ENCODE results near the gene FOS. TPM values are rescaled to one million over a fixed set of nuclear protein-coding genes. Genes with fewer than 3 reads are reported as not detected.

FOS gene
- total and polyA plus RNA-seq, 2 experiments from 2014 or later = 107 to 124 TPM

- Histone ChIP-seq H3K9me2 (ENCODE audit: insufficient read depth) (no peaks in the 10 kb centered on the region), H4K20me1 (ENCODE audit: insufficient read depth) (no peaks in the 10 kb centered on the region), H3K4me2 (ENCODE audit: unreplicated experiment) (peak overlapping the region; percentile 49), H3F3A (ENCODE audit: insufficient read depth) (peaks cover 8% of the 10 kb centered on the region), H3K4me3 (peak overlapping the region; percentile 31), H3K79me2 (ENCODE audit: insufficient read depth) (no peaks in the 10 kb centered on the region), H3K9ac (peak overlapping the region; percentile 63), H3K9me3 (ENCODE audit: low read depth) (no peaks in the 10 kb centered on the region), H3K36me3 (ENCODE audit: low read depth) (no peaks in the 10 kb centered on the region), H3K4me1 (ENCODE audit: insufficient read depth) (peaks cover 6% of the 10 kb centered on the region), H3K27ac (peak overlapping the region; percentile 61), H2AFZ (peak overlapping the region; percentile 75), H3K27me3 (replicated peaks; ENCODE audit: insufficient read depth) (no peaks in the 10 kb centered on the region)
- peak; percentile 91 for DNase-seq
- 34 to 36% methylated on average over 12 of the region's 12 CpGs for WGBS, 2 experiments (ENCODE audit: low coverage in 1 of 2, low lambda C conversion rate in 2 of 2, missing lambda C conversion rate in 2 of 2)
- in situ Hi-C loops (cut with MboI) = no loop called here
- TF ChIP-seq EZH2 (IDR thresholded peaks at IDR 0.05; ENCODE audit: insufficient read depth, poor library complexity, severe bottlenecking) (no peak), EZH2phosphoT487 (IDR thresholded peaks at IDR 0.05; ENCODE audit: insufficient read depth, low read depth) (no peak)
These were observed 35.9 kb upstream of the FOS start for GRCh38 chr14:75242546-75243273.

GRCh38 chr14:75244121-75244520 is 34.5 kb upstream of the FOS start:
- in situ Hi-C loops (cut with MboI) = no loop called here
- no peak for DNase-seq

DNA sequence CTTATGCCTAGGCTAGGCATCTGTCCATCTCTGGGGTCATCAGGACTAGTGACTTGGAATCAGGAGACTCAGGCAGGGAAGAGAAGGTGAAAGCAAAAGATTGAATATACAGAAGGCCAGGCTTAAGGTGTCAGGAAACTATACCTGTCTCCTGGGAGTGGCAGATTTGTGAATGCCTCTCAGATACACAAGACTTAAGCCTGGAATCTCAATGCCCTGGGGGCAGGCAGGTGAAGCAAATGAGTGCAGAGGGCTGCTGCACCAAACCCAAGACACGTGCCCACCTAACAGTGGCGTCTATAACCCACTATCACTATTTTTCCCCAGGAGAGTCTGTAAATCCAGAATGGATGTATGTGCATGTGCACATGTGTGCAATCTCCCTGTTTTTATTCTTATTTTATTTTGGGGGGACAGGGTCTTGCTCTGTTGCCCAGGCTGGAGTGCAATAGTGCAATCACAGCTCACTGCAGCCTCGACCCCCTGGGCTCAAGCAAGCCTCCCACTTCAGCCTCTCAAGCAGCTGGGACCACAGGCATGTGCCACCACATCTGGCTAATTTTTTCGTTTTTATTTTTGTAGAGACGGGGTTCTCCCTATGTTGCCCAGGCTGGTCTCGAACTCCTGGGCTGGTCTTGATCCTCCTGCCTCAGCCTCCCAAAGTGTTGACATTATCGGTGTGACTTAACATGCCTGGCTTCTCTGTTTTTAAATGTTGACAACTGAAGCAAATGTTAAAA is 31.9 kb upstream of the FOS start:
- no peaks in the 10 kb centered on the region for H3K36me3 ChIP-seq (ENCODE audit: low read depth)
- H3F3A ChIP-seq (ENCODE audit: insufficient read depth) = peaks cover 8% of the 10 kb centered on the region
- 53 to 58% methylated on average over 7 of the region's 7 CpGs for WGBS, 2 experiments (ENCODE audit: low coverage in 1 of 2, low lambda C conversion rate in 2 of 2, missing lambda C conversion rate in 2 of 2)
- no peaks in the 10 kb centered on the region for H4K20me1 ChIP-seq (ENCODE audit: insufficient read depth)
- in situ Hi-C loops (cut with MboI) = no loop called here
- H3K27me3 ChIP-seq (replicated peaks; ENCODE audit: insufficient read depth) = no peaks in the 10 kb centered on the region
- H2AFZ ChIP-seq = no peak overlapping the region
- H3K9ac ChIP-seq = no peak overlapping the region
- TF ChIP-seq EZH2 (IDR thresholded peaks at IDR 0.05; ENCODE audit: insufficient read depth, poor library complexity, severe bottlenecking) (no peak), EZH2phosphoT487 (IDR thresholded peaks at IDR 0.05; ENCODE audit: insufficient read depth, low read depth) (no peak)
- H3K4me3 ChIP-seq = no peak overlapping the region
- no peak overlapping the region for H3K4me2 ChIP-seq (ENCODE audit: unreplicated experiment)
- peaks cover 6% of the 10 kb centered on the region for H3K4me1 ChIP-seq (ENCODE audit: insufficient read depth)
- no peaks in the 10 kb centered on the region for H3K9me3 ChIP-seq (ENCODE audit: low read depth)
- no peaks in the 10 kb centered on the region for H3K79me2 ChIP-seq (ENCODE audit: insufficient read depth)
- H3K27ac ChIP-seq = no peak overlapping the region
- no peaks in the 10 kb centered on the region for H3K9me2 ChIP-seq (ENCODE audit: insufficient read depth)
- no peak for DNase-seq

More at GRCh38 chr14:75244121-75244520, 34.5 kb upstream of the FOS start:
- H3K79me2 ChIP-seq (ENCODE audit: insufficient read depth) = no peaks in the 10 kb centered on the region
- WGBS, 2 experiments (ENCODE audit: low coverage in 1 of 2, low lambda C conversion rate in 2 of 2, missing lambda C conversion rate in 2 of 2) = 91 to 97% methylated on average over 5 of the region's 5 CpGs
- TF ChIP-seq EZH2phosphoT487 (IDR thresholded peaks at IDR 0.05; ENCODE audit: insufficient read depth, low read depth) (no peak), EZH2 (IDR thresholded peaks at IDR 0.05; ENCODE audit: insufficient read depth, poor library complexity, severe bottlenecking) (no peak)
- H3K9me3 ChIP-seq (ENCODE audit: low read depth) = no peaks in the 10 kb centered on the region
- H3K4me3 ChIP-seq = no peak overlapping the region
- peaks cover 6% of the 10 kb centered on the region for H3K4me1 ChIP-seq (ENCODE audit: insufficient read depth)
- H3K36me3 ChIP-seq (ENCODE audit: low read depth) = no peaks in the 10 kb centered on the region
- no peak overlapping the region for H2AFZ ChIP-seq
- no peak overlapping the region for H3K27ac ChIP-seq
- H3K9me2 ChIP-seq (ENCODE audit: insufficient read depth) = no peaks in the 10 kb centered on the region
- no peaks in the 10 kb centered on the region for H4K20me1 ChIP-seq (ENCODE audit: insufficient read depth)
- H3F3A ChIP-seq (ENCODE audit: insufficient read depth) = peaks cover 8% of the 10 kb centered on the region
- H3K27me3 ChIP-seq (replicated peaks; ENCODE audit: insufficient read depth) = no peaks in the 10 kb centered on the region
- no peak overlapping the region for H3K9ac ChIP-seq
- H3K4me2 ChIP-seq (ENCODE audit: unreplicated experiment) = no peak overlapping the region

DNA sequence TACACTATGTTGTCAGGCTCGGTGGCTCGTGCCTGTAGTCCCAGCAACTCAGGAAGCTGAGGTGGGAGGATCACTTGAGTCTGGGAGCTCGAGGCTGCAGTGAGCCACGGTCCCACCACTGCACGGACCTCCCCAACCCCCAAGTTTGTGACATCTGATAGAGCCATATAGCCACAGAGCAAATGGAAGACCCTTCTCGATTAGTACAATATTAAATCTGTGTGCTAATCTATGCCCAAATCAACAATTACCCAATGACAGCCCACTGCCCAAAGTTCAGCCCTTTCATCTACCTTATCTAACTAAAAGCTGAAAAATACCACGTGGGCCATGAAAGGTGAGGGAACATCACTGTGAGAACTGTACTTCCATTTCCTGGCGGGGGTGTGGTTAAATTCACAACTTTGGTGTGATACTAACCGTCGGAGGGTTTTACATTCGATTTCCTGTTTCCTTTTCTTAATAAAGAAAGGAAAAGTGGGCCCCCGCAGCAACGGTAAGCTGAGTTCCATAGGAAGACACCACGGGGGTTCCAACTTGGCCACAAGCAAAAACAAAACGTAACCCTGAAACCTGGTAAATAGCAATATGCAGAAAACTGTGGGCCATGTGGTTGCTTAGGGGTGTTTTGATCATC is 31.2 kb upstream of the FOS start:
- no peak for DNase-seq
- H3K9ac ChIP-seq = no peak overlapping the region
- in situ Hi-C loops (cut with MboI) = no loop called here
- no peaks in the 10 kb centered on the region for H4K20me1 ChIP-seq (ENCODE audit: insufficient read depth)
- H3K79me2 ChIP-seq (ENCODE audit: insufficient read depth) = no peaks in the 10 kb centered on the region
- no peak overlapping the region for H2AFZ ChIP-seq
- no peak overlapping the region for H3K27ac ChIP-seq
- WGBS, 2 experiments (ENCODE audit: low coverage in 1 of 2, low lambda C conversion rate in 2 of 2, missing lambda C conversion rate in 2 of 2) = 65 to 68% methylated on average over 15 of the region's 15 CpGs
- no peaks in the 10 kb centered on the region for H3K27me3 ChIP-seq (replicated peaks; ENCODE audit: insufficient read depth)
- no peaks in the 10 kb centered on the region for H3K9me3 ChIP-seq (ENCODE audit: low read depth)
- no peak overlapping the region for H3K4me2 ChIP-seq (ENCODE audit: unreplicated experiment)
- peaks cover 5% of the 10 kb centered on the region; the same call in 1 of the 2 replicates for H3F3A ChIP-seq (ENCODE audit: insufficient read depth)
- H3K9me2 ChIP-seq (ENCODE audit: insufficient read depth) = no peaks in the 10 kb centered on the region
- no peaks in the 10 kb centered on the region for H3K36me3 ChIP-seq (ENCODE audit: low read depth)
- no peak overlapping the region for H3K4me3 ChIP-seq
- H3K4me1 ChIP-seq (ENCODE audit: insufficient read depth) = 0 out of 2 replicates have a peak, but pooled peaks cover 3% of the 10 kb centered on the region
- TF ChIP-seq EZH2 (IDR thresholded peaks at IDR 0.05; ENCODE audit: insufficient read depth, poor library complexity, severe bottlenecking) (no peak), EZH2phosphoT487 (IDR thresholded peaks at IDR 0.05; ENCODE audit: insufficient read depth, low read depth) (no peak)
